ENCODE results near the gene CFAP58. TPM values are rescaled to one million over a fixed set of nuclear protein-coding genes. Genes with fewer than 3 reads are reported as not detected.

Gene CFAP58
- total RNA-seq, 2 donors from 2014 or later: 0.05 to 1.9 TPM

GRCh38 chr10:104307576-104308438 lies 45.8 kb upstream of the CFAP58 start:
- WGBS: 70% methylated on average over 10 of the region's 10 CpGs
- intact Hi-C loops (cut with DNase I): loop anchor here (5.0 kb wide), 1 partner anchor 44 kb away; the partner anchor contains the start of gene CFAP58
- H3K27ac ChIP-seq: no peak overlapping the region

GRCh38 chr10:104308439-104308903 lies 45.2 kb upstream of the CFAP58 start:
- DNase-seq (ENCODE audit: low spot score): no peak
- 72% methylated on average over 4 of the region's 4 CpGs for WGBS
- H3K4me1 ChIP-seq (replicated peaks): peaks cover 12% of the 10 kb centered on the region
- H3K27me3 ChIP-seq (replicated peaks; ENCODE audit: insufficient read depth): no peaks in the 10 kb centered on the region
- H3K9me3 ChIP-seq: no peaks in the 10 kb centered on the region
- no peak for TF ChIP-seq POLR2A (IDR thresholded peaks at IDR 0.05)
- no peak for TF ChIP-seq POLR2AphosphoS5 (IDR thresholded peaks at IDR 0.05)
- no peak for TF ChIP-seq CTCF (IDR thresholded peaks at IDR 0.05)
- no peak overlapping the region for H3K27ac ChIP-seq
- H3K4me3 ChIP-seq: no peak overlapping the region
- H3K36me3 ChIP-seq: no peaks in the 10 kb centered on the region
- intact Hi-C loops (cut with DNase I): loop anchor here (5.0 kb wide), 1 partner anchor 44 kb away; the partner anchor contains the start of gene CFAP58

More at GRCh38 chr10:104307576-104308438, 45.8 kb upstream of the CFAP58 start:
- TF ChIP-seq POLR2AphosphoS5 (IDR thresholded peaks at IDR 0.05) (no peak), CTCF (IDR thresholded peaks at IDR 0.05) (no peak), POLR2A (IDR thresholded peaks at IDR 0.05) (no peak)
- Histone ChIP-seq H3K27me3 (replicated peaks; ENCODE audit: insufficient read depth) (no peaks in the 10 kb centered on the region), H3K4me3 (no peak overlapping the region), H3K9me3 (no peaks in the 10 kb centered on the region), H3K36me3 (no peaks in the 10 kb centered on the region), H3K4me1 (replicated peaks) (peaks cover 12% of the 10 kb centered on the region)
- no peak for DNase-seq (ENCODE audit: low spot score)

- no peaks in the 10 kb centered on the region for H3K9me3 ChIP-seq
- peaks cover 12% of the 10 kb centered on the region for H3K4me1 ChIP-seq (replicated peaks)
- DNase-seq (ENCODE audit: low spot score): peak; percentile 77
- no peaks in the 10 kb centered on the region for H3K27me3 ChIP-seq (replicated peaks; ENCODE audit: insufficient read depth)
- 45% methylated on average over 15 of the region's 15 CpGs for WGBS
- intact Hi-C loops (cut with DNase I): loop anchor here (5.0 kb wide), 1 partner anchor 42 kb away; the partner anchor contains the start of gene CFAP58
- no peak overlapping the region for H3K4me3 ChIP-seq
- TF ChIP-seq CTCF (IDR thresholded peaks at IDR 0.05) (no peak), POLR2AphosphoS5 (IDR thresholded peaks at IDR 0.05) (peak; percentile 83)
- H3K36me3 ChIP-seq: peaks cover 0 to 10% of the 10 kb centered on the region in 2 donors
- H3K27ac ChIP-seq: peak overlapping the region; percentile 57 to 69
These were observed 43.4 kb upstream of the CFAP58 start for GRCh38 chr10:104309980-104310978.

DNA sequence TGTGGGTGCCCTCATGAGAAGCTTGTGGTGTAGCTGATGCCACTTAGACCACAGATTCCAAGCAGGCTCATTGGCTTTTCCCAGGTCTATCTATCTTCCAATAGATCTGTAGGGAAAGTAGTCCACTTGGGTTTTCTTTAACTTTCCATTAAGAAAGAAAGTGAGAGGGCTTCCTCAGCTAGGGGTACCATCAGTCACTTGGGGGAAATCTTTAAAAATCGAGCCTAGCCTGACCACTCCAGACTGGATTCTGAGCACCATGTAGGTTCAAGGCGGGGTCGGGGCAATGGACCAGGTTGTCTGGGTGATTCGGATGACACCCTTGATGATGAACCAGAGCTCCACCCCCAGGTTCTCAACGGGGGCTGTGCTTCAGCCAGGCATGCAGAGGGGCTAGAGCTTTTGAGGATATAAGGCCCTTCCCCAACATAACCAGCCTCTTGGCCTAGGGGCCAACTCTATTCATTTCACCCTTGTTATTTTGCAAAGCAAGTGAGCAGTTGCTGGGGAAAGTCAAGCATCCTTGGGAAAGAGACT lies 42.4 kb upstream of the CFAP58 start:
- H3K27me3 ChIP-seq (replicated peaks; ENCODE audit: insufficient read depth): no peaks in the 10 kb centered on the region
- H3K36me3 ChIP-seq: peaks cover 0 to 10% of the 10 kb centered on the region in 2 donors
- H3K4me3 ChIP-seq: no peak overlapping the region
- DNase-seq (ENCODE audit: low spot score): no peak
- intact Hi-C loops (cut with DNase I): no loop called here
- TF ChIP-seq CTCF (IDR thresholded peaks at IDR 0.05) (no peak), POLR2AphosphoS5 (IDR thresholded peaks at IDR 0.05) (no peak), POLR2A (IDR thresholded peaks at IDR 0.05) (no peak)
- 85% methylated on average over 5 of the region's 5 CpGs for WGBS
- H3K4me1 ChIP-seq (replicated peaks): peaks cover 12% of the 10 kb centered on the region
- H3K9me3 ChIP-seq: no peaks in the 10 kb centered on the region
- no peak overlapping the region for H3K27ac ChIP-seq

Data from prostate gland (tissue), 2 donors.